Limb (tissue), 2 donors: Measurements from ENCODE around the gene WNT3A.
A peak's percentile ranks its signal among the peaks of the same experiment; 100 is the strongest.
"Not testable (repeated sequence)": the region's sequence is repeated elsewhere in the genome, so short reads cannot be mapped to it uniquely, and the experiment has no call there.

Experiments used
- DNase-seq, 2 donors: peaks; one replicate each; pipeline ENCODE4 v3.0.0-alpha.2; 2016; ENCODE audit errors: extremely low spot score in 2 of 2

The WNT3A gene

GRCh38 chr1:228010921-228011320, 4.1 kb downstream of the WNT3A start:
- DNase-seq = peak in 1 of 2 donors; percentile 17

- DNase-seq = peak in 1 of 2 donors; percentile 11
Measured at GRCh38 chr1:228011721-228012311, 5.0 kb downstream of the WNT3A start.

GRCh38 chr1:228012555-228012954, 5.8 kb downstream of the WNT3A start:
- DNase-seq = no peak

- DNase-seq = peak in 1 of 2 donors; percentile 38
Measured at GRCh38 chr1:228013131-228013934, 6.5 kb downstream of the WNT3A start.

GRCh38 chr1:228013935-228014930, 7.4 kb downstream of the WNT3A start:
- peak in 1 of 2 donors; percentile 53 for DNase-seq

- DNase-seq = peak in 1 of 2 donors; percentile 12
Measured at GRCh38 chr1:228015276-228016180, 8.7 kb downstream of the WNT3A start.

GRCh38 chr1:228016181-228016510, 9.3 kb downstream of the WNT3A start:
- peak in 1 of 2 donors; percentile 7 for DNase-seq

- DNase-seq = peak in 1 of 2 donors; percentile 12
Measured at GRCh38 chr1:228016653-228017355, 10.0 kb downstream of the WNT3A start.

GRCh38 chr1:228017356-228018124, 10.7 kb downstream of the WNT3A start:
- DNase-seq = peak in 1 of 2 donors; percentile 7

GRCh38 chr1:228018125-228018398, 11.3 kb downstream of the WNT3A start:
- DNase-seq = peak in 1 of 2 donors; percentile 11

GRCh38 chr1:228018961-228019721, 12.3 kb downstream of the WNT3A start:
- peak in 1 of 2 donors; percentile 9 for DNase-seq

- not testable (repeated sequence) for DNase-seq
Measured at GRCh38 chr1:228019722-228020083, 12.9 kb downstream of the WNT3A start.

GRCh38 chr1:228020686-228021354, 14.0 kb downstream of the WNT3A start:
- DNase-seq = peak in 1 of 2 donors; percentile 15

GRCh38 chr1:228021355-228022030, 14.7 kb downstream of the WNT3A start:
- peak in 1 of 2 donors; percentile 44 for DNase-seq

- peak in 1 of 2 donors; percentile 9 for DNase-seq
Measured at GRCh38 chr1:228022571-228023293, 15.9 kb downstream of the WNT3A start.

- no peak for DNase-seq
Measured at GRCh38 chr1:228023294-228023639, 16.5 kb downstream of the WNT3A start.

GRCh38 chr1:228029281-228029680, 22.5 kb downstream of the WNT3A start:
- peak in 1 of 2 donors; percentile 11 for DNase-seq
